AG04449 (cell line): ENCODE data around the gene FHIT.
A peak's percentile ranks its signal among the peaks of the same experiment; 100 is the strongest.

Experiments
- CTCF ChIA-PET: fragments of 350-600 bp; formaldehyde crosslinking; extraction: SDS; loops from one replicate; lab custom pipeline; 2021; ENCODE audit warnings: antibody characterized with exemption; lab: Yijun Ruan, JAX
- POLR2A ChIA-PET: fragments of 400-600, 350-600 bp; formaldehyde crosslinking; extraction: SDS; loops from one replicate; lab custom pipeline; 2020; ENCODE audit warnings: antibody characterized with exemption, inconsistent platforms; lab: Yijun Ruan, JAX
- DNase-seq: peaks from one replicate; pipeline ENCODE4 v3.0.0-alpha.2; 2010; ENCODE audit warnings: low read depth, low spot score
- H3K4me3 ChIP-seq: 2 replicates; pipeline ENCODE4 v1.5.1; 2011; ENCODE audit warnings: low read depth, mild to moderate bottlenecking, control low read depth, low read length
- TF ChIP-seq, protein P1 (sequence below): IDR thresholded peaks from one replicate; pipeline ENCODE4 v1.5.1; 2011; ENCODE audit warnings: mild to moderate bottlenecking, moderate library complexity, low read length, control low read depth, inconsistent platforms; ENCODE audit not compliant: insufficient read depth; ENCODE audit errors: missing control alignments

FHIT gene

DNA sequence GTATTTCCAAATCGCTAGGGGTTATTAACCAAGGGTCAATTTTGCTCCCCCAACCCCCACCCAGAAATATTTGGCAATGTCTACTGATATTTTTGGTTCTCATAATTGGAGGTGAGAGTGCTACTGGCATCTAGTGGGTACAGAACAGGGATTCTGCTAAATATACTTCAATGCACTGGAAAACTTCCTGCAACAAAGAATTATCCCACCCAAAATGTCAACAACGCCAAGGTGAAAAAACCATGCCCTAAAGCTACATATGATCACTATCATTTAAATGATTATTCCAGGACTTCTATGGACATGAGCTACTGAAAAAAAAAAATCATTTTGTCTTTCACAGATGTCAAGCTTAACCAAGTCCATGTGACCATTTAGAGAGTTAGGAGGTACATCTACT, 867.9 kb downstream of the FHIT start:
- CTCF ChIA-PET: no interaction called here
- POLR2A ChIA-PET: no interaction called here
- no peak overlapping the region for H3K4me3 ChIP-seq
- TF ChIP-seq, protein P1, sequence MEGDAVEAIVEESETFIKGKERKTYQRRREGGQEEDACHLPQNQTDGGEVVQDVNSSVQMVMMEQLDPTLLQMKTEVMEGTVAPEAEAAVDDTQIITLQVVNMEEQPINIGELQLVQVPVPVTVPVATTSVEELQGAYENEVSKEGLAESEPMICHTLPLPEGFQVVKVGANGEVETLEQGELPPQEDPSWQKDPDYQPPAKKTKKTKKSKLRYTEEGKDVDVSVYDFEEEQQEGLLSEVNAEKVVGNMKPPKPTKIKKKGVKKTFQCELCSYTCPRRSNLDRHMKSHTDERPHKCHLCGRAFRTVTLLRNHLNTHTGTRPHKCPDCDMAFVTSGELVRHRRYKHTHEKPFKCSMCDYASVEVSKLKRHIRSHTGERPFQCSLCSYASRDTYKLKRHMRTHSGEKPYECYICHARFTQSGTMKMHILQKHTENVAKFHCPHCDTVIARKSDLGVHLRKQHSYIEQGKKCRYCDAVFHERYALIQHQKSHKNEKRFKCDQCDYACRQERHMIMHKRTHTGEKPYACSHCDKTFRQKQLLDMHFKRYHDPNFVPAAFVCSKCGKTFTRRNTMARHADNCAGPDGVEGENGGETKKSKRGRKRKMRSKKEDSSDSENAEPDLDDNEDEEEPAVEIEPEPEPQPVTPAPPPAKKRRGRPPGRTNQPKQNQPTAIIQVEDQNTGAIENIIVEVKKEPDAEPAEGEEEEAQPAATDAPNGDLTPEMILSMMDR: no peak
- DNase-seq: no peak

DNA sequence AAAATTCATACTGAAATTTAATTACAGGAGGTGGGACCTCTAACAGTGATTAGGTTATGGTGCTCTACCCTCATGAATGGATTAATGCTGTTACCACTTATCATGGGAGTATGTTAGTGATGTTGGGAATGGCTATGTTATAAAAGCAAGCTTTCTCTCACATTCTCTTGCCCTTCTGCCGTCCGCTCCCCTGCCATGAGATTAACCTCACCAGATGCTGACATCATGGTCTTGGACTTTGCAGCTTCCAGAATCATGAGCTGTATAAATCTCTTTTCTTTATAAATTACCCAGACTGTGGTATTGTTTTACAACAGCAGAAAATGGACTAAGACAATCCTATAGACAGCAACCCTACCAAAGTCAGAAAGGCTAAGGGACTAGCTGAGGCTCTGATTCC, 884.8 kb downstream of the FHIT start:
- ChIA-PET CTCF (no interaction called here), POLR2A (interaction anchor here (0.7 kb wide), 1 partner anchor 9 kb away, joined by 3 read pairs; no protein-coding TSS in a partner anchor)
- DNase-seq: no peak
- TF ChIP-seq, protein P1: no peak
- H3K4me3 ChIP-seq: no peak overlapping the region

DNA sequence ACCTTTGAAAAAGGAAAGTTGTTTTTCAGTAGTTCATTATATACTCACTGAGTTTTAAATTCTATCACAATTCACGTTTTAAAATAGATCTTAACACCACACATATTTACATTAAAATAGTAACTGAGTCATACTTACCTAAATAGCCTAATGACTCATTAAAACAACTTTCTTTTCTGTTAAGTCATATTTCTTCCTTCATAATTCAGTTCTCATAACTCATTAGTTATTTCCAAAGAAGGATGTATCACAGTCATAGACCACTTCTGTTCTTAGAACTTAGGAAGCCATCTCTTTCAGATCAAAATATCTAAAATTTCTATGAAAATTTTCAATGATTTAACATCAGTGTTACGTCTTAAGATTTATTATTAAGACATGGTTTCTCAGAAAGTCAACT, 885.9 kb downstream of the FHIT start:
- no peak overlapping the region for H3K4me3 ChIP-seq
- CTCF ChIA-PET: no interaction called here
- TF ChIP-seq, protein P1: no peak
- DNase-seq: peak; percentile 2
- POLR2A ChIA-PET: no interaction called here

DNA sequence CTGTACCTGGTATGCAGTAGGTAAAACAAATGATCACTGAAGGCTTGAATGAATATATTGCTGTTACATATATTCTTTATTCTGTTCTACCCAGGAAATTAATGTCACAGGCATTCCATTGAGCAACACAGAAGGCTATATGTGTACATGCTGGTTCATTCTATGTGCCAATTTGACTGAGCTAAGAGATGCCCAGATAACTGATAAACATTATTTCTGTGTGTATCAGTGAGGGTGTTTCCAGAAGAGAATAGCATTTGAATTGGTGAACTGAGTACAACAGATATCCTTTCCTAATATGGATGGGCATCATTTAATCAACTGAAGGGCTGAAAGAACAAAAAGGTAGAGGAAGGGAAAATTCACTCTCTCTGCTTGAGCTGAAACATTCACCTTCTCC, 886.8 kb downstream of the FHIT start:
- H3K4me3 ChIP-seq: no peak overlapping the region
- no peak for DNase-seq
- CTCF ChIA-PET: no interaction called here
- POLR2A ChIA-PET: no interaction called here
- TF ChIP-seq, protein P1: no peak

DNA sequence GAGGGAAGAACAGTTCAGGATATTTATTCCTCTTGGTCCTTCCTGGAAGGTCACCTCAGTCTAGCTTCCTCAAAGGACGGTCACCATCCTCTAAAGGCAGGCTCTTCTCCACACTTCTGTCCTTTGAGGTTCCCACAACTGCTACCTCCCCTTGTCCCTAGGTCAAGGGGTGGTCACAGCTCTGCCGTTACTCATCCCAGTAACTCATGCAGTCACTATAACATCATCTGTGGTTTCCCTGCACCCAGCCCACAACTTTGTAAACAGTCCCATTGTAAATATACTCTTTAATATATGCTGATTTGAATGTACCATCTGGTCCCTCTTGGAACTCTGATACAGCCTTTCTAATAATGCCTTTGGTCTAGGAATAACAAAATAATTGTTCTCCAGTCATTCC, 887.4 kb downstream of the FHIT start:
- TF ChIP-seq, protein P1: no peak
- no peak overlapping the region for H3K4me3 ChIP-seq
- POLR2A ChIA-PET: no interaction called here
- no peak for DNase-seq
- CTCF ChIA-PET: no interaction called here

DNA sequence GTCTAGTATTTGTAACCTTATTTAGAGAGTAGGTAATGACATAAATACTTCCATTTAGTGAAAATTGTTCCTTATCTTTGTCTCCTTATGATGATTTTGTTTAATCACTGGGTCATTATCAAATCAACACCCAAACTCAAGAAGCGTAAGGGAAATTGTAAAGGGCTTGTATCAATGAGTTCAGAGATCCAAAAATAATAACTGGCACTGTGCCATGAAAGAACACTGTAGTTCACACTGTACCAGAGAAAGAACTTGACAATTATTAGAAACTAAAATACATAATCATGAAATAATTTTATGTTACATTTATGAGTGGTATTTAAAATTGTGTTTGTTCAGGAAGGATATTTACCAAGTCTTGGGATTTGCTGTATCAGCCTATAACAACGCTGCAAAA, 895.4 kb downstream of the FHIT start:
- ChIA-PET CTCF (no interaction called here), POLR2A (no interaction called here)
- TF ChIP-seq, protein P1: no peak
- no peak for DNase-seq
- no peak overlapping the region for H3K4me3 ChIP-seq
